Endothelial cell of umbilical vein (primary cell): Measurements from ENCODE around the gene COG2. TPM values are rescaled to one million over a fixed set of nuclear protein-coding genes. Genes with fewer than 3 reads are reported as not detected.

Experiments used
- BruUV-seq: library from RNA; stranded (reverse); fragments of 400-500 nt; replicated peaks from 2 replicates; lab custom pipeline; 2021; lab: Mats Ljungman, UMichigan
- CTCF ChIA-PET: fragments of 300-600, 350-600 bp; sonication (Branson Sonifier 250); formaldehyde crosslinking; loops from one replicate; lab custom pipeline; 2021; ENCODE audit warnings: antibody characterized with exemption, inconsistent platforms; lab: Charles Lee
- POLR2A ChIA-PET: fragments of 300-600, 350-600 bp; sonication (Branson Sonifier 250); formaldehyde crosslinking; loops from one replicate; lab custom pipeline; 2021; ENCODE audit warnings: antibody characterized with exemption, inconsistent platforms; lab: Charles Lee
- DNase-seq: peaks from one replicate; pipeline ENCODE4 v3.0.0-alpha.2; 2011; ENCODE audit warnings: low read depth, low spot score
- FAIRE-seq: peaks from 2 replicates; lab custom pipeline; 2011; peaks lifted over from hg19 to GRCh38; lab: Jason Lieb, UNC
- H2AFZ ChIP-seq: 2 replicates; pipeline ENCODE4 v1.6.0; 2012; ENCODE audit warnings: low read depth, low read length, control low read depth, inconsistent platforms
- H3K27ac ChIP-seq: 2 replicates; pipeline ENCODE4 v1.5.1; 2011; ENCODE audit warnings: low read depth, mild to moderate bottlenecking, control low read depth, low read length, moderate library complexity; ENCODE audit not compliant: insufficient read depth
- H3K27me3 ChIP-seq, 2 experiments: 2 replicates each; pipeline versions ENCODE4 v1.6.0 to v1.6.1; 2011; ENCODE audit warnings: low read length in 2 of 2, mixed read lengths in 1 of 2; ENCODE audit not compliant: control insufficient read depth in 2 of 2, insufficient read depth in 2 of 2
- H3K36me3 ChIP-seq, 2 experiments: 2 replicates in 1 of 2; 3 replicates in 1 of 2; pipeline ENCODE4 v1.5.1; 2011; ENCODE audit warnings: low read length in 2 of 2, mild to moderate bottlenecking in 1 of 2, moderate library complexity in 1 of 2; ENCODE audit not compliant: control insufficient read depth in 2 of 2, insufficient read depth in 2 of 2; ENCODE audit errors: extremely low read depth in 1 of 2
- H3K4me1 ChIP-seq: 3 replicates; pipeline ENCODE4 v1.5.1; 2011; ENCODE audit warnings: mild to moderate bottlenecking, low read length; ENCODE audit not compliant: control insufficient read depth, insufficient read depth; ENCODE audit errors: extremely low read depth
- H3K4me2 ChIP-seq: 2 replicates; pipeline ENCODE4 v1.6.1; 2011; ENCODE audit warnings: low read length, control low read depth, mixed read lengths; ENCODE audit not compliant: insufficient read depth
- H3K4me3 ChIP-seq, 3 experiments: fragments of 200-600 bp in 1 of 3; sonication (generic), shearing (Covaris generic) in 1 of 3; replicated peaks in 1 of 3; 2 replicates each; pipeline ENCODE4 v1.5.1; 2011 to 2016; ENCODE audit warnings: control low read depth in 3 of 3, low read length in 3 of 3, mild to moderate bottlenecking in 2 of 3, inconsistent platforms in 1 of 3, low read depth in 1 of 3, moderate library complexity in 1 of 3; ENCODE audit not compliant: insufficient read depth in 1 of 3
- H3K79me2 ChIP-seq: 2 replicates; pipeline ENCODE4 v1.6.0; 2012; ENCODE audit warnings: low read length, inconsistent platforms; ENCODE audit not compliant: control insufficient read depth, insufficient read depth
- H3K9ac ChIP-seq: replicated peaks from 2 replicates; pipeline ENCODE3; 2011; ENCODE audit warnings: low read length, control low read depth; ENCODE audit not compliant: insufficient read depth; ENCODE audit errors: extremely low read depth
- H3K9me1 ChIP-seq: replicated peaks from 3 replicates; pipeline ENCODE4 v1.6.0; 2011; ENCODE audit warnings: mild to moderate bottlenecking, low read length; ENCODE audit not compliant: control insufficient read depth, insufficient read depth; ENCODE audit errors: extremely low read depth
- H3K9me3 ChIP-seq: replicated peaks from 2 replicates; pipeline ENCODE4 v1.5.1; 2012; ENCODE audit warnings: low read length, inconsistent platforms; ENCODE audit not compliant: control insufficient read depth, insufficient read depth
- H4K20me1 ChIP-seq: replicated peaks from 2 replicates; pipeline ENCODE3; 2011; ENCODE audit warnings: mild to moderate bottlenecking, low read length; ENCODE audit not compliant: control insufficient read depth, insufficient read depth; ENCODE audit errors: extremely low read depth
- EZH2 ChIP-seq: IDR thresholded peaks from 2 replicates; pipeline ENCODE4 v1.6.1; 2012; ENCODE audit warnings: borderline replicate concordance, low read depth, mild to moderate bottlenecking, moderate library complexity, low read length, inconsistent platforms; ENCODE audit not compliant: severe bottlenecking
- FOS ChIP-seq: IDR thresholded peaks from 2 replicates; pipeline ENCODE4 v1.6.1; 2011; ENCODE audit warnings: mild to moderate bottlenecking, low read length, moderate library complexity, borderline replicate concordance; ENCODE audit not compliant: insufficient read depth
- GATA2 ChIP-seq: IDR thresholded peaks from 2 replicates; pipeline ENCODE4 v1.7.0; 2011; ENCODE audit warnings: low read depth, mild to moderate bottlenecking, moderate library complexity, mixed read lengths, low read length; ENCODE audit not compliant: insufficient read length, insufficient read depth
- JUN ChIP-seq: IDR thresholded peaks from 2 replicates; pipeline ENCODE4 v1.6.1; 2011; ENCODE audit warnings: borderline replicate concordance, low read depth; ENCODE audit not compliant: insufficient read length, insufficient read depth
- MAX ChIP-seq: IDR thresholded peaks from 2 replicates; pipeline ENCODE4 v1.6.1; 2011; ENCODE audit not compliant: insufficient read depth, insufficient read length
- MYC ChIP-seq: IDR thresholded peaks from one replicate; pipeline ENCODE4 v1.6.1; 2011; ENCODE audit warnings: mild to moderate bottlenecking, low read depth, low read length
- POLR2A ChIP-seq: IDR thresholded peaks from 2 replicates; pipeline ENCODE4 v1.6.1; 2012; ENCODE audit warnings: low read depth, mild to moderate bottlenecking, control low read depth, low read length
- dilution Hi-C: fragments of 300-500 bp; cut with MboI; formaldehyde crosslinking; loops from one replicate; pipeline ENCODE4 v1.15.0; 2019; ENCODE audit warnings: low sequenced_read_pairs; ENCODE audit not compliant: extremely low pct_ligation_motif_present
- intact Hi-C: fragments of 100-400 bp; cut with micrococcal nuclease; formaldehyde crosslinking; loops from one replicate; pipeline ENCODE4 v1.10.0; 2022
- polyA plus RNA-seq, 4 experiments: library from polyadenylated mRNA; depleted of rRNA in 3 of 4; stranded (reverse) in 3 of 4; unstranded in 1 of 4; fragments of >200 nt; gene quantifications; 2 replicates each; pipeline versions ENCODE4 v1.2.1 to v1.2.3, GENCODE V29; 2011 to 2012; ENCODE audit warnings: missing spikeins in 1 of 4
- total RNA-seq: library from RNA; stranded (reverse); gene quantifications from 2 replicates; pipeline ENCODE4 v1.2.3, GENCODE V29; 2021

Gene COG2
- total and polyA plus RNA-seq, 2 donors (not counting 3 experiments of a cell fraction or from before 2014, with no cell fraction given), result 7.6 to 24.2 TPM

GRCh38 chr1:230661976-230662375 lies 19.7 kb downstream of the COG2 start:
- no peaks in the 10 kb centered on the region for H4K20me1 ChIP-seq
- peaks cover 8 to 12% of the 10 kb centered on the region in 2 experiments for H3K36me3 ChIP-seq
- no TSS peak for BruUV-seq
- ChIA-PET POLR2A (no interaction called here), CTCF (no interaction called here)
- no peaks in the 10 kb centered on the region for H3K79me2 ChIP-seq
- FAIRE-seq, result no peak
- no peak overlapping the region for H3K27ac ChIP-seq
- no peaks in the 10 kb centered on the region for H3K9me1 ChIP-seq
- no peaks in the 10 kb centered on the region for H3K4me1 ChIP-seq
- DNase-seq, result no peak
- TF ChIP-seq JUN (no peak), POLR2A (no peak), MAX (no peak), FOS (no peak), MYC (no peak), EZH2 (no peak)
- no peak overlapping the region for H2AFZ ChIP-seq
- intact Hi-C loops (no loop called here), dilution Hi-C loops (no loop called here)
- no peak overlapping the region for H3K4me3 ChIP-seq
- H3K9me3 ChIP-seq, result no peaks in the 10 kb centered on the region
- H3K9ac ChIP-seq, result no peak overlapping the region
- H3K27me3 ChIP-seq, result no peaks in the 10 kb centered on the region
- H3K4me2 ChIP-seq, result no peak overlapping the region

- Histone ChIP-seq H3K27ac (no peak overlapping the region), H3K27me3 (no peaks in the 10 kb centered on the region), H3K9me3 (no peaks in the 10 kb centered on the region), H3K9me1 (no peaks in the 10 kb centered on the region), H3K4me1 (no peaks in the 10 kb centered on the region), H2AFZ (no peak overlapping the region), H3K4me3 (no peak overlapping the region), H3K79me2 (no peaks in the 10 kb centered on the region), H4K20me1 (no peaks in the 10 kb centered on the region), H3K4me2 (no peak overlapping the region), H3K9ac (no peak overlapping the region), H3K36me3 (peaks cover 5 to 24% of the 10 kb centered on the region in 2 experiments)
- POLR2A ChIA-PET, result no interaction called here
- CTCF ChIA-PET, result interaction anchor here (1.2 kb wide), 1 partner anchor 9 kb away, joined by 3 read pairs; no protein-coding TSS in a partner anchor
- FAIRE-seq (no peak), DNase-seq (no peak)
- intact Hi-C loops (no loop called here), dilution Hi-C loops (no loop called here)
- BruUV-seq, result no TSS peak
- TF ChIP-seq GATA2 (no peak), JUN (no peak), FOS (no peak), MAX (no peak), POLR2A (no peak)
Observed at GRCh38 chr1:230668227-230668626, 25.9 kb downstream of the COG2 start.
